Thyroid gland (tissue), 4 donors: ENCODE data around the gene RDX. TPM values are rescaled to one million over a fixed set of nuclear protein-coding genes. Genes with fewer than 3 reads are reported as not detected.

Experiments used
- DNase-seq, 2 donors: peaks; one replicate each; pipeline ENCODE4 v3.0.0-alpha.2; 2019
- H3K27ac ChIP-seq, 3 donors: fragments of 200-600 bp; sonication (generic); 1 replicate in 2 of 3; 2 replicates in 1 of 3; pipeline ENCODE4 v1.5.1; 2016 to 2019; ENCODE audit warnings: mild to moderate bottlenecking in 1 of 3, moderate library complexity in 1 of 3
- H3K27me3 ChIP-seq: fragments of 200-600 bp; sonication (generic); one replicate; pipeline ENCODE4 v1.5.1; 2019
- H3K36me3 ChIP-seq, 2 donors: fragments of 200-600 bp; sonication (generic); one replicate each; pipeline ENCODE4 v1.5.1; 2016 to 2019
- H3K4me1 ChIP-seq, 2 donors: fragments of 200-600 bp; sonication (generic); one replicate each; pipeline ENCODE4 v1.5.1; 2017 to 2019
- H3K4me3 ChIP-seq, 3 donors: fragments of 200-600 bp; sonication (generic); replicated peaks in 1 of 3; 1 replicate in 2 of 3; 2 replicates in 1 of 3; pipeline ENCODE4 v1.5.1; 2016; ENCODE audit warnings: mild to moderate bottlenecking in 1 of 3
- H3K9me3 ChIP-seq: fragments of 200-600 bp; sonication (generic); one replicate; pipeline ENCODE4 v1.5.1; 2017
- CTCF ChIP-seq, 6 experiments: fragments of 200-600 bp in 3 of 6; fragments of 450-650 bp in 3 of 6; sonication (generic) in 3 of 6; IDR thresholded peaks; one replicate each; pipeline ENCODE4 v1.5.1; 2016 to 2019; ENCODE audit warnings: antibody characterized with exemption in 6 of 6, mild to moderate bottlenecking in 2 of 6, inconsistent platforms in 1 of 6, moderate library complexity in 1 of 6
- POLR2A ChIP-seq, 2 donors: fragments of 450-650 bp; IDR thresholded peaks; one replicate each; pipeline ENCODE4 v1.6.1; 2017; ENCODE audit warnings: antibody characterized with exemption in 2 of 2, mild to moderate bottlenecking in 2 of 2, moderate library complexity in 1 of 2
- WGBS, 2 donors: methylation state at CpG; one replicate each; pipeline ENCODE4 v1.1.5; 2017; 5-methylcytosine and 5-hydroxymethylcytosine counted together
- intact Hi-C: fragments of 100-400 bp; cut with DNase I; formaldehyde crosslinking; loops from one replicate; pipeline ENCODE4 v1.15.1; 2023
- total RNA-seq, 4 donors: library from RNA; depleted of rRNA; stranded (reverse); fragments of >200 nt; gene quantifications; one replicate each; pipeline ENCODE4 v1.2.3, GENCODE V29; 2016

Gene RDX
- total RNA-seq, 4 donors from 2014 or later, result 83.2 to 138 (median 107) TPM

- Histone ChIP-seq H3K4me1 (no peaks in the 10 kb centered on the region), H3K36me3 (peaks cover 9 to 11% of the 10 kb centered on the region in 2 donors), H3K27me3 (no peaks in the 10 kb centered on the region), H3K9me3 (no peaks in the 10 kb centered on the region), H3K4me3 (no peak overlapping the region), H3K27ac (no peak overlapping the region)
- DNase-seq, result no peak
- TF ChIP-seq POLR2A (IDR thresholded peaks at IDR 0.05) (no peak), CTCF (IDR thresholded peaks at IDR 0.05) (no peak)
- intact Hi-C loops, result no loop called here
- WGBS, 2 donors, result 88 to 89% methylated on average over 5 of the region's 5 CpGs
These were observed 128.2 kb downstream of the RDX start for GRCh38 chr11:110168033-110168803.

- no peaks in the 10 kb centered on the region for H3K27me3 ChIP-seq
- no peaks in the 10 kb centered on the region for H3K9me3 ChIP-seq
- H3K4me3 ChIP-seq, result no peak overlapping the region
- intact Hi-C loops, result no loop called here
- TF ChIP-seq CTCF (IDR thresholded peaks at IDR 0.05) (no peak), POLR2A (IDR thresholded peaks at IDR 0.05) (no peak)
- no peaks in the 10 kb centered on the region for H3K4me1 ChIP-seq
- 96 to 97% methylated on average over 28 of the region's 28 CpGs for WGBS, 2 donors
- no peak for DNase-seq
- H3K36me3 ChIP-seq, result peaks cover 9 to 17% of the 10 kb centered on the region in 2 donors
- H3K27ac ChIP-seq, result no peak overlapping the region
These were observed 131.1 kb downstream of the RDX start for GRCh38 chr11:110165039-110165925.

GRCh38 chr11:110162216-110162615, 134.2 kb downstream of the RDX start:
- intact Hi-C loops, result no loop called here
- Histone ChIP-seq H3K9me3 (no peaks in the 10 kb centered on the region), H3K36me3 (peaks cover 16 to 23% of the 10 kb centered on the region in 2 donors), H3K4me1 (peaks cover 0 to 4% of the 10 kb centered on the region in 2 donors), H3K27me3 (no peaks in the 10 kb centered on the region), H3K4me3 (no peak overlapping the region), H3K27ac (no peak overlapping the region)
- no peak for TF ChIP-seq POLR2A (IDR thresholded peaks at IDR 0.05)
- no peak for TF ChIP-seq CTCF (IDR thresholded peaks at IDR 0.05)
- DNase-seq, result no peak

GRCh38 chr11:110161061-110161460, 135.4 kb downstream of the RDX start:
- H3K9me3 ChIP-seq, result no peaks in the 10 kb centered on the region
- no peak overlapping the region for H3K27ac ChIP-seq
- no peak overlapping the region for H3K4me3 ChIP-seq
- H3K4me1 ChIP-seq, result peaks cover 0 to 4% of the 10 kb centered on the region in 2 donors
- no peaks in the 10 kb centered on the region for H3K27me3 ChIP-seq
- intact Hi-C loops, result no loop called here
- DNase-seq, result no peak
- H3K36me3 ChIP-seq, result peaks cover 16 to 23% of the 10 kb centered on the region in 2 donors
- TF ChIP-seq POLR2A (IDR thresholded peaks at IDR 0.05) (no peak), CTCF (IDR thresholded peaks at IDR 0.05) (no peak)
- WGBS, 2 donors, result 96 to 97% methylated on average over 9 of the region's 9 CpGs

GRCh38 chr11:110160437-110160836, 136.0 kb downstream of the RDX start:
- Histone ChIP-seq H3K4me1 (peaks cover 0 to 4% of the 10 kb centered on the region in 2 donors), H3K9me3 (no peaks in the 10 kb centered on the region), H3K36me3 (peaks cover 16 to 20% of the 10 kb centered on the region in 2 donors), H3K27me3 (no peaks in the 10 kb centered on the region), H3K4me3 (no peak overlapping the region), H3K27ac (no peak overlapping the region)
- 70 to 71% methylated on average over 2 of the region's 2 CpGs for WGBS, 2 donors
- DNase-seq, result no peak
- TF ChIP-seq POLR2A (IDR thresholded peaks at IDR 0.05) (no peak), CTCF (IDR thresholded peaks at IDR 0.05) (no peak)
- intact Hi-C loops, result no loop called here
